ENCODE data around the gene ELF5. TPM values are rescaled to one million over a fixed set of nuclear protein-coding genes. Genes with fewer than 3 reads are reported as not detected.

The ELF5 gene
- total and polyA plus RNA-seq, 2 donors (not counting 3 experiments of a cell fraction or from before 2014, with no cell fraction given) = not detected

- Histone ChIP-seq H2AFZ (ENCODE audit: low read depth, low read length) (no peak overlapping the region), H3K9me1 (replicated peaks; ENCODE audit: control insufficient read depth, extremely low read depth, insufficient read depth, low read length) (no peaks in the 10 kb centered on the region), H3K4me3 (replicated peaks in 1 of 3; ENCODE audit: insufficient read depth in 1 of 3, low read depth in 1 of 3, low read length in 3 of 3) (no peak overlapping the region), H3K79me2 (ENCODE audit: control insufficient read depth, insufficient read depth, low read length) (peaks cover 4% of the 10 kb centered on the region), H3K36me3 (ENCODE audit: control insufficient read depth in 2 of 2, extremely low read depth in 1 of 2, insufficient read depth in 2 of 2, low read length in 2 of 2) (no peaks in the 10 kb centered on the region), H3K9ac (replicated peaks; ENCODE audit: extremely low read depth, insufficient read depth, low read length) (no peak overlapping the region), H3K9me3 (replicated peaks; ENCODE audit: control insufficient read depth, insufficient read depth, low read length) (no peaks in the 10 kb centered on the region), H3K4me1 (ENCODE audit: control insufficient read depth, extremely low read depth, insufficient read depth, low read length) (peaks cover 8% of the 10 kb centered on the region), H3K27ac (ENCODE audit: insufficient read depth, low read depth, low read length) (no peak overlapping the region), H4K20me1 (replicated peaks; ENCODE audit: control insufficient read depth, extremely low read depth, insufficient read depth, low read length) (no peaks in the 10 kb centered on the region), H3K27me3 (ENCODE audit: control insufficient read depth in 2 of 2, insufficient read depth in 2 of 2, low read length in 2 of 2) (no peaks in the 10 kb centered on the region), H3K4me2 (ENCODE audit: insufficient read depth, low read length) (no peak overlapping the region)
- dilution Hi-C loops (cut with MboI; ENCODE audit: extremely low pct_ligation_motif_present, low sequenced_read_pairs) (no loop called here), intact Hi-C loops (cut with micrococcal nuclease) (no loop called here)
- DNase-seq (ENCODE audit: low read depth, low spot score) (no peak), FAIRE-seq (no peak)
- ChIA-PET CTCF (no interaction called here), POLR2A (no interaction called here)
- no TSS peak for BruUV-seq (replicated peaks)
- TF ChIP-seq JUN (IDR thresholded peaks at IDR 0.05; ENCODE audit: borderline replicate concordance, insufficient read depth, insufficient read length, low read depth) (no peak), MAX (IDR thresholded peaks at IDR 0.05; ENCODE audit: insufficient read depth, insufficient read length) (no peak), MYC (IDR thresholded peaks at IDR 0.05; ENCODE audit: low read depth, low read length) (no peak), POLR2AphosphoS5 (IDR thresholded peaks at IDR 0.05; ENCODE audit: insufficient read depth, low read depth, low read length) (no peak), CTCF (IDR thresholded peaks at IDR 0.05; ENCODE audit: extremely low read depth in 1 of 2, insufficient read depth in 1 of 2, low read depth in 1 of 2, low read length in 2 of 2) (no peak), EZH2 (IDR thresholded peaks at IDR 0.05; ENCODE audit: borderline replicate concordance, low read depth, low read length, severe bottlenecking) (no peak), FOS (IDR thresholded peaks at IDR 0.05; ENCODE audit: borderline replicate concordance, insufficient read depth, low read length) (no peak), GATA2 (IDR thresholded peaks at IDR 0.05; ENCODE audit: insufficient read depth, insufficient read length, low read depth, low read length) (no peak), POLR2A (IDR thresholded peaks at IDR 0.05; ENCODE audit: low read depth, low read length) (no peak)
These were observed 69.2 kb downstream of the ELF5 start for GRCh38 chr11:34444428-34444827.

Measured in endothelial cell of umbilical vein (primary cell).